GM23248 (cell line): ENCODE measurements around the gene STAP2. TPM values are rescaled to one million over a fixed set of nuclear protein-coding genes. Genes with fewer than 3 reads are reported as not detected.

Experiments used
- DNase-seq: peaks from one replicate; pipeline ENCODE4 v3.0.0-alpha.2; 2015
- H2AFZ ChIP-seq: fragments of 200-600 bp; sonication (generic); 2 replicates; pipeline ENCODE4 v1.6.1; 2016; ENCODE audit warnings: antibody characterized with exemption
- H3F3A ChIP-seq: fragments of 200-600 bp; sonication (generic); 2 replicates; pipeline ENCODE4 v1.6.1; 2016; ENCODE audit warnings: mild to moderate bottlenecking, antibody characterized with exemption, mixed run types; ENCODE audit not compliant: insufficient read depth
- H3K27ac ChIP-seq: fragments of 200-600 bp; sonication (generic); 2 replicates; pipeline ENCODE4 v1.5.1; 2016; ENCODE audit warnings: mild to moderate bottlenecking
- H3K27me3 ChIP-seq: fragments of 200-600 bp; sonication (generic); replicated peaks from 2 replicates; pipeline ENCODE4 v1.6.1; 2016; ENCODE audit warnings: mild to moderate bottlenecking; ENCODE audit not compliant: insufficient read depth
- H3K36me3 ChIP-seq: fragments of 200-600 bp; sonication (generic); 2 replicates; pipeline ENCODE4 v1.6.1; 2016; ENCODE audit warnings: low read depth, mild to moderate bottlenecking
- H3K4me1 ChIP-seq: fragments of 200-600 bp; sonication (generic); 2 replicates; pipeline ENCODE4 v1.6.1; 2016; ENCODE audit warnings: mild to moderate bottlenecking; ENCODE audit not compliant: insufficient read depth
- H3K4me2 ChIP-seq: fragments of 200-600 bp; sonication (generic); one replicate; pipeline ENCODE4 v1.6.1; 2016; ENCODE audit warnings: mild to moderate bottlenecking; ENCODE audit not compliant: unreplicated experiment
- H3K4me3 ChIP-seq: fragments of 200-600 bp; sonication (generic); 2 replicates; pipeline ENCODE4 v1.5.1; 2016; ENCODE audit warnings: mild to moderate bottlenecking
- H3K79me2 ChIP-seq: fragments of 200-600 bp; sonication (generic); 2 replicates; pipeline ENCODE4 v1.6.1; 2016; ENCODE audit warnings: mild to moderate bottlenecking; ENCODE audit not compliant: insufficient read depth
- H3K9ac ChIP-seq: fragments of 200-600 bp; sonication (generic); 2 replicates; pipeline ENCODE4 v1.6.1; 2016; ENCODE audit warnings: mild to moderate bottlenecking
- H3K9me2 ChIP-seq: fragments of 200-600 bp; sonication (generic); 2 replicates; pipeline ENCODE4 v1.6.1; 2016; ENCODE audit warnings: mixed run types, mild to moderate bottlenecking, moderate library complexity; ENCODE audit not compliant: insufficient read depth
- H3K9me3 ChIP-seq: fragments of 200-600 bp; sonication (generic); one replicate; pipeline ENCODE4 v1.6.1; 2017; ENCODE audit warnings: low read depth
- H4K20me1 ChIP-seq: fragments of 200-600 bp; sonication (generic); 2 replicates; pipeline ENCODE4 v1.6.0; 2016; ENCODE audit not compliant: insufficient read depth
- EZH2 ChIP-seq: fragments of 200-600 bp; sonication (generic); IDR thresholded peaks from 2 replicates; pipeline ENCODE4 v1.6.1; 2018; ENCODE audit warnings: antibody characterized with exemption, mild to moderate bottlenecking; ENCODE audit not compliant: insufficient read depth, poor library complexity, severe bottlenecking
- EZH2phosphoT487 ChIP-seq: fragments of 200-600 bp; sonication (generic); IDR thresholded peaks from 2 replicates; pipeline ENCODE4 v1.6.1; 2018; ENCODE audit warnings: antibody characterized with exemption, moderate library complexity, mild to moderate bottlenecking, low read depth; ENCODE audit not compliant: insufficient read depth
- WGBS, 2 experiments: methylation state at CpG; one replicate each; pipeline ENCODE4 v1.1.6; 2015 to 2017; ENCODE audit warnings: low lambda C conversion rate in 2 of 2, low coverage in 1 of 2; ENCODE audit errors: missing lambda C conversion rate in 2 of 2; 5-methylcytosine and 5-hydroxymethylcytosine counted together
- in situ Hi-C: fragments of 300-500 bp; cut with MboI; formaldehyde crosslinking; loops from 2 replicates; pipeline ENCODE4 v1.15.0; 2020
- polyA plus RNA-seq: library from polyadenylated mRNA; unstranded; fragments of >200 nt; fragmentation: Nextera tagmentation; extraction: Ambion mirVana; gene quantifications from 2 replicates; pipeline ENCODE4 v1.2.1, GENCODE V29; 2016
- total RNA-seq: library from RNA; depleted of rRNA; stranded (reverse); fragments of >200 nt; shearing (Covaris generic); gene quantifications from 2 replicates; pipeline ENCODE4 v1.2.3, GENCODE V29; 2014

Gene STAP2
- total and polyA plus RNA-seq, 2 experiments from 2014 or later = 1.7 to 1.8 TPM

GRCh38 chr19:4368128-4368820 lies 29.6 kb upstream of the STAP2 start:
- TF ChIP-seq EZH2 (no peak), EZH2phosphoT487 (no peak)
- Histone ChIP-seq H3K9me3 (no peaks in the 10 kb centered on the region), H3K27ac (peak overlapping the region; percentile 46; the same call in 1 of the 2 replicates), H3K9me2 (no peaks in the 10 kb centered on the region), H3K4me1 (peaks cover 48% of the 10 kb centered on the region), H3K36me3 (peaks cover 10% of the 10 kb centered on the region; the same call in 1 of the 2 replicates), H3K4me3 (no peak overlapping the region), H3K27me3 (no peaks in the 10 kb centered on the region), H3F3A (peaks cover 22% of the 10 kb centered on the region), H4K20me1 (no peaks in the 10 kb centered on the region), H2AFZ (no peak overlapping the region), H3K9ac (peak overlapping the region; percentile 49; the same call in 1 of the 2 replicates), H3K79me2 (peaks cover 97% of the 10 kb centered on the region), H3K4me2 (peak overlapping the region; percentile 0)
- 58 to 60% methylated on average over 19 of the region's 19 CpGs for WGBS, 2 experiments
- in situ Hi-C loops = no loop called here
- DNase-seq = no peak

DNA sequence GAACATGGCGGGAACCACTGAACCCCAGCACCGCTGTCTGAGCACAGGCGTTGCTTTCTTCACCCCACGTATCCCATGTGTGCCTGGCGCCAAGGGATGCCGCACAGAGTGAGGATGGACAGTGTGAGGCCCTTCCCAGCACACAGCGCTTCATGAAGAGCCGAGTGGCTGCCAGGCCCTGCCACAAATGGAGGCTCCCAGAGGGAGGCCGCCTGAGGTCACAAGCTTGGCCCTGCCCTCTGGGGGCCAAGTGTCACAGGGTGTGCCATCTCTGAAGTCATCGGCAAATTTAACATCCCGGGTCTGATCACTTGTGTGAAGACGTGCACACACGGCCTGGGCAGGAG lies 29.1 kb upstream of the STAP2 start:
- H3K79me2 ChIP-seq = peaks cover 97% of the 10 kb centered on the region
- no peaks in the 10 kb centered on the region for H3K27me3 ChIP-seq
- no peak overlapping the region for H3K4me3 ChIP-seq
- TF ChIP-seq EZH2 (no peak), EZH2phosphoT487 (no peak)
- no peaks in the 10 kb centered on the region for H4K20me1 ChIP-seq
- H3K27ac ChIP-seq = 0 out of 2 replicates have a peak overlapping the region, but pooled peaks have one; percentile 6
- in situ Hi-C loops = no loop called here
- H3F3A ChIP-seq = peaks cover 20% of the 10 kb centered on the region
- H3K9ac ChIP-seq = no peak overlapping the region
- H3K9me2 ChIP-seq = no peaks in the 10 kb centered on the region
- no peak for DNase-seq
- peaks cover 43% of the 10 kb centered on the region for H3K4me1 ChIP-seq
- H2AFZ ChIP-seq = no peak overlapping the region
- peaks cover 10% of the 10 kb centered on the region; the same call in 1 of the 2 replicates for H3K36me3 ChIP-seq
- WGBS, 2 experiments = 67 to 70% methylated on average over 13 of the region's 13 CpGs
- H3K9me3 ChIP-seq = no peaks in the 10 kb centered on the region
- H3K4me2 ChIP-seq = peak overlapping the region; percentile 0

DNA sequence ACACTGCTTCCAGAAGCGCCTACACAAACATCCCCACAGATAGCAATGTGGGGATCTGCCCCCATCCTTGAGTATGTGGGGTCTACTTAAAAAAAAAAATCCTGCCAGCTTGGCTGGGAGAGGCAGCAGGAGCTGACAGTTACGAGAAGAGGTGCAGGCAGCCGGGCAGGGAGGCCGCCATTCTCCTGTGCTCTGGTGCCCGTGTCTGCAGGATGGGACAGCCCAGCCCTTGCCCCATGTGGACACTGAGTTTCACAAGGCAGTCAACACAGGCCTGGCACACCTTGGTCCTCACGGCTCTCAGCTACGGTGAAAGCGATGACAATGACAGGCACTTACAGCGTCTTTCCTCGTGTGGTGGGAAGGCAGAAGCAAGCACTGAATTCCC lies 28.7 kb upstream of the STAP2 start:
- Histone ChIP-seq H3F3A (peaks cover 16% of the 10 kb centered on the region), H3K79me2 (peaks cover 97% of the 10 kb centered on the region), H3K27me3 (no peaks in the 10 kb centered on the region), H3K27ac (no peak overlapping the region), H3K4me3 (no peak overlapping the region), H3K4me1 (peaks cover 39% of the 10 kb centered on the region), H3K4me2 (no peak overlapping the region), H3K9me3 (no peaks in the 10 kb centered on the region), H3K9ac (no peak overlapping the region), H3K9me2 (no peaks in the 10 kb centered on the region), H4K20me1 (no peaks in the 10 kb centered on the region), H3K36me3 (peaks cover 10% of the 10 kb centered on the region; the same call in 1 of the 2 replicates), H2AFZ (no peak overlapping the region)
- 87 to 93% methylated on average over 9 to 10 of the region's 10 CpGs for WGBS, 2 experiments
- no peak for DNase-seq
- in situ Hi-C loops = no loop called here
- TF ChIP-seq EZH2phosphoT487 (no peak), EZH2 (no peak)

GRCh38 chr19:4366666-4367335 lies 28.2 kb upstream of the STAP2 start:
- Histone ChIP-seq H4K20me1 (no peaks in the 10 kb centered on the region), H3K4me2 (no peak overlapping the region), H3K9ac (no peak overlapping the region), H3K4me3 (no peak overlapping the region), H3K9me3 (no peaks in the 10 kb centered on the region), H3K27ac (no peak overlapping the region), H3K36me3 (peaks cover 10% of the 10 kb centered on the region; the same call in 1 of the 2 replicates), H2AFZ (no peak overlapping the region), H3K4me1 (peaks cover 35% of the 10 kb centered on the region), H3K79me2 (peaks cover 92% of the 10 kb centered on the region), H3K9me2 (no peaks in the 10 kb centered on the region), H3F3A (peaks cover 10% of the 10 kb centered on the region; the same call in 1 of the 2 replicates), H3K27me3 (no peaks in the 10 kb centered on the region)
- TF ChIP-seq EZH2 = no peak
- no peak for TF ChIP-seq EZH2phosphoT487
- in situ Hi-C loops = no loop called here
- WGBS, 2 experiments = 88 to 91% methylated on average over 13 to 14 of the region's 16 CpGs
- DNase-seq = no peak
